GM19463 (cell line): ENCODE measurements around the gene LPCAT3.
"Not testable (repeated sequence)": the region's sequence is repeated elsewhere in the genome, so short reads cannot be mapped to it uniquely, and the experiment has no call there.

Experiments used
- ATAC-seq: cut with Tn5 transposase; IDR thresholded peaks from one replicate; pipeline ENCODE4 v1.9.1; 2021; ENCODE audit warnings: mild to moderate bottlenecking, moderate library complexity; ENCODE audit not compliant: unreplicated experiment

LPCAT3 gene

GRCh38 chr12:7038591-7038990 lies 20.3 kb upstream of the LPCAT3 start:
- ATAC-seq, result no peak

GRCh38 chr12:7037411-7037810 lies 19.1 kb upstream of the LPCAT3 start:
- ATAC-seq, result not testable (repeated sequence)

- ATAC-seq, result no peak
Observed at GRCh38 chr12:7035463-7035862, 17.2 kb upstream of the LPCAT3 start.

GRCh38 chr12:7034464-7034863 lies 16.2 kb upstream of the LPCAT3 start:
- no peak for ATAC-seq

GRCh38 chr12:7032990-7033389 lies 14.7 kb upstream of the LPCAT3 start:
- no peak for ATAC-seq

- ATAC-seq, result no peak
Observed at GRCh38 chr12:7031306-7031705, 13.0 kb upstream of the LPCAT3 start.

GRCh38 chr12:7026854-7027253 lies 8.6 kb upstream of the LPCAT3 start:
- no peak for ATAC-seq

- ATAC-seq, result no peak
Observed at GRCh38 chr12:7023114-7023513, 4.8 kb upstream of the LPCAT3 start.

- ATAC-seq, result no peak
Observed at GRCh38 chr12:7021956-7022355, 3.7 kb upstream of the LPCAT3 start.

- ATAC-seq, result no peak
Observed at GRCh38 chr12:7019043-7019569, 830 bp upstream of the LPCAT3 start.

GRCh38 chr12:7017870-7018349 lies 366 bp downstream of the LPCAT3 start:
- ATAC-seq, result peak; percentile 19

- ATAC-seq, result no peak
Observed at GRCh38 chr12:7016958-7017571, 1.2 kb downstream of the LPCAT3 start.

GRCh38 chr12:7015555-7016370 lies 2.5 kb downstream of the LPCAT3 start:
- ATAC-seq, result no peak

GRCh38 chr12:7013101-7013500 lies 5.2 kb downstream of the LPCAT3 start:
- ATAC-seq, result no peak

- ATAC-seq, result no peak
Observed at GRCh38 chr12:7012024-7012607, 6.2 kb downstream of the LPCAT3 start.

GRCh38 chr12:7011398-7011797 lies 6.9 kb downstream of the LPCAT3 start:
- ATAC-seq, result not testable (repeated sequence)

- ATAC-seq, result no peak
Observed at GRCh38 chr12:7009512-7009911, 8.8 kb downstream of the LPCAT3 start.

- ATAC-seq, result no peak
Observed at GRCh38 chr12:7008864-7009263, 9.4 kb downstream of the LPCAT3 start.

- ATAC-seq, result no peak
Observed at GRCh38 chr12:7006639-7007038, 11.6 kb downstream of the LPCAT3 start.

GRCh38 chr12:7005311-7005710 lies 13.0 kb downstream of the LPCAT3 start:
- no peak for ATAC-seq

- ATAC-seq, result no peak
Observed at GRCh38 chr12:7004840-7005239, 13.4 kb downstream of the LPCAT3 start.
